AG10803 (cell line): ENCODE results near the gene ZNF513.

Experiments
- DNase-seq: peaks from one replicate; pipeline ENCODE4 v3.0.0; 2010; ENCODE audit warnings: low read depth
- H3K4me3 ChIP-seq: 2 replicates; pipeline ENCODE4 v1.5.1; 2011; ENCODE audit warnings: mild to moderate bottlenecking, low read length, control low read depth
- TF ChIP-seq, protein P1 (sequence below): conservative IDR thresholded peaks from 2 replicates; pipeline ENCODE4 v1.5.1; 2011; ENCODE audit warnings: mild to moderate bottlenecking, low read length, control low read depth, inconsistent platforms

The ZNF513 gene

DNA sequence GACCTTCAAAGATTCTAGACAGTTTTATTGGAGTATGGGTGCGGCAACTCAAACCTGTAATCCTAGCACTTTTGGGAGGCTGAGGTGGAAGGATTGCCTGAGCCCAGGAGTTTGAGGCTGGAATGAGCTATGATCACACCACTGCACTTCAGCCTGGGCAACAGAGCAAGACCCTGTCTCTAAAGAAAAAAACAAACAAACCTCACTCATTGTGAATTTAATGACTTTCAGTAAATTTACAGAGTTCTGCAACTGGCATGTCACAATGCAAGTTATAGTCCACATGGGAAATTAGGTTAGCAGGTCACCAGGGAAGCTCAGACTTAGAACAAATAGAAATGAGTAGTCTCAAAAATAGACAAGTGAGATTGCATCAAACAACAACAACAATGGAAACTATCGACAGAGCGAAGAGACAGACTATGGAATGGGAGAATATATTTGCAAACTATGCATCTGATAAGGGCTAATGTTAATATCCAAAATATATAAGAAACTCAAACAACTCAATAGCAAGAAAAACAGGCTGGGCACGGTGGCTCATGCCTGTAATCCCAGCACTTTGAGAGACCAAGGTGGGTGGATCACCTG is 41.2 kb upstream of the ZNF513 start:
- H3K4me3 ChIP-seq = no peak overlapping the region
- no peak for DNase-seq
- TF ChIP-seq, protein P1, sequence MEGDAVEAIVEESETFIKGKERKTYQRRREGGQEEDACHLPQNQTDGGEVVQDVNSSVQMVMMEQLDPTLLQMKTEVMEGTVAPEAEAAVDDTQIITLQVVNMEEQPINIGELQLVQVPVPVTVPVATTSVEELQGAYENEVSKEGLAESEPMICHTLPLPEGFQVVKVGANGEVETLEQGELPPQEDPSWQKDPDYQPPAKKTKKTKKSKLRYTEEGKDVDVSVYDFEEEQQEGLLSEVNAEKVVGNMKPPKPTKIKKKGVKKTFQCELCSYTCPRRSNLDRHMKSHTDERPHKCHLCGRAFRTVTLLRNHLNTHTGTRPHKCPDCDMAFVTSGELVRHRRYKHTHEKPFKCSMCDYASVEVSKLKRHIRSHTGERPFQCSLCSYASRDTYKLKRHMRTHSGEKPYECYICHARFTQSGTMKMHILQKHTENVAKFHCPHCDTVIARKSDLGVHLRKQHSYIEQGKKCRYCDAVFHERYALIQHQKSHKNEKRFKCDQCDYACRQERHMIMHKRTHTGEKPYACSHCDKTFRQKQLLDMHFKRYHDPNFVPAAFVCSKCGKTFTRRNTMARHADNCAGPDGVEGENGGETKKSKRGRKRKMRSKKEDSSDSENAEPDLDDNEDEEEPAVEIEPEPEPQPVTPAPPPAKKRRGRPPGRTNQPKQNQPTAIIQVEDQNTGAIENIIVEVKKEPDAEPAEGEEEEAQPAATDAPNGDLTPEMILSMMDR = no peak

DNA sequence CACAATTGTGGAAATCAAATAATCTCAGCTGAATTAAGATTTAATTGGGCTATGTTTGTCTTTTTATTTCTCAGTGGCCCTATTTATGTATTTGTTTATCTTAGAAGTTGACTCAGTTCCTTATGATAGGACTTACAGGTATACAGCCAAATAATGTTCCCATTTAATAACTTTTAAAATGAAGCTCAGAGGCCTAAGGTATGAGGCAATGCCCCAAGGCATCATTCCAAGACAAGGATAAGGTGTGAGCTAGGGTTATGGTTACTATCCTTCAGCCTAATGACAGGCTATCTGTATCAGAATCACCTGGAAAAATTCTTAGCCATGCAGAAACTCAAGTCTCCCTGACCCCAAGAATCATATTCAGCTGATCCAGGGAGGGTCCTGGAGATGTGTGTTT is 40.5 kb upstream of the ZNF513 start:
- TF ChIP-seq, protein P1 = no peak
- no peak for DNase-seq

DNA sequence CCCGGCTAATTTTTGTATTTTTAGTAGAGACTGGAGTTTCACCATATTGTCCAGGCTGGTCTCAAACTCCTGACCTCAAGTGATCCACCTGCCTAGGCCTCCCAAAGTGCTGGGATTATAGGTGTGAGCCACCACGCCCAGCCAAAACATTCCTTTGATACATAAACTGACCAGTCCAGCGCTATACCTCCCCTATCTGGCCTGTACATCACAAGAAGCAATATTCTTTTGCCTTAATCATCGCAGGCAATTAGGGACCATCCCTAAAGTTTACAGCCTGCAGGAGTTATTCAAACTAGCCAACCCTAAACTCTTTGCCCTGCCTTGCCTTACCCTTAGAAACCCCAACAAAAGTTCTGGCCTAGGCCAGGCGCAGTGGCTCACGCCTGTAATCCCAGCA is 35.6 kb upstream of the ZNF513 start:
- DNase-seq = no peak
- TF ChIP-seq, protein P1 = no peak
- H3K4me3 ChIP-seq = no peak overlapping the region

More for the DNA sequence above, 40.5 kb upstream of the ZNF513 start:
- no peak overlapping the region for H3K4me3 ChIP-seq

DNA sequence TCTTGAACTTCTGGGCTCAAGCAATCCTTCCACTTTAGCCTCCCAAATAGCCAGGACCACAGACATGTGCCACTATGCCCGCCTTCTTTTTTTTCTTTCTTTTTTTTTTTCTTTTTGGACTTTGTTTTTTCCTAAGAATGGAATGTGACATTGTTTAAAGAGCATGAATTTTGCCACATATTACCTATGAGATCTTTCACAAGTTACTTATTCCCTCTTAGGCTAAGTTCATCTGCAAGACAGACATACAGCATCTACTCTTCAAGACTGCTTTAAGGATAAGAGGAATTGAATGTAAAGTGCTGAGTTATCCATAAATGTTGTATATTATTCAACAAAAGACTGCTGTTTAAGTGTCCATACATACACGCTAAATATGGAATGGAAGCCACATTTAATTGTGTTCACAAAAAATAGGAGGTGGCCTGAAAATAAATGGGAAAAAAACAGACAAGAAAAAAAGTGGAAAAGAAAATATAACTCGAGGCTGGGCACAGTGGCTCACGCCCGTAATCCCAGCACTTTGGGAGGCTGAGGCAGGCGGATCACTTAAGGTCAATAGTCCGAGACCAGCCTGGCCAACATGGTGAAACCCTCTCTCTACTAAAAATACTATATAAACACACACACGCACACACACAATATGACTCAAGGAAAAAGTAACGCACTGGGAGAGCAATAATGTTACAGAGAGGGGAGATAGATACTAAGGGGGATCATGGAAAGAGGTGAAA is 32.1 kb upstream of the ZNF513 start:
- TF ChIP-seq, protein P1 = no peak
- H3K4me3 ChIP-seq = no peak overlapping the region
- DNase-seq = no peak

DNA sequence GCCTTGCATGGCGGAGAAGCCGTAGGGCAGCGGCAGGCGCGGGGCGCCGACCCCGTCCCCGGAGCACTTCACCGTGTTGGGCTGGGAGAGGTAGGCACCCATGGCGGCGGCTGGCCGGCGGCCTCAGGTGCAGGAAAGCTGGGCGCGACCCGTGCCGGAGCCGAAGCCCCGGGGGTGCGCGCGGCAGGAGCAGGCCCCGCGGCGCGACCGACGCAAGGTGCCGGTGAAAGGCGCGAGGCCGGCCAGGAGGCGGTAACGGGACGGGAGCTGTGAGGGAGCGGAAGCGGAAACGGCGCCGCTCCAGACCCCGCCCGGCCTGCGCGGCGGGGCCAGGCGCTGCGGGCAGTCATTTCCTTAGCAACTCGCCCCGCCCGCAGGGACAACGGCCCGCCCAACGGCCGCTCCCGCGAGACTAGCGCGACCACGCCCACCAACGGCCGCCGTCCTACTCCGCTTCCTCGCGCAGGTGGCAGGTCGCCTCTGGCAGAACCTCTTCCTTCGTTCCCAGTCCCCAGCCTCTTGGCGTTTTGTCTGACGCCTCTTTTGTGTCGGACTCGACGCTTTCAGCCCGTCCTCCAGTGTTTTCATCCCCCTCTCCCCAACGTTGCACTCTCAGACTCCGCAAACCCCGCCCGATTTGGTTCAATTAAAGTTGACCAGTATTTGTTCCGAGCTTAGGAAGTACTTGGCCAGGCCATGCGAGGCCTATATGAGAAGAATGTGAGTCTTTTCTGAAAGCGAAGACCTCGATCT is 29.0 kb upstream of the ZNF513 start, which contains the start of gene PPM1G:
Gene PPM1G, minus strand, starts transcription at position 271 of the 753 bp plus-strand sequence. Its CDS starts 169 bp downstream, at position 102.
- peak; percentile 89 for DNase-seq
- TF ChIP-seq, protein P1 = no peak
- H3K4me3 ChIP-seq = peak within 1 kb of the TSS; percentile 88

DNA sequence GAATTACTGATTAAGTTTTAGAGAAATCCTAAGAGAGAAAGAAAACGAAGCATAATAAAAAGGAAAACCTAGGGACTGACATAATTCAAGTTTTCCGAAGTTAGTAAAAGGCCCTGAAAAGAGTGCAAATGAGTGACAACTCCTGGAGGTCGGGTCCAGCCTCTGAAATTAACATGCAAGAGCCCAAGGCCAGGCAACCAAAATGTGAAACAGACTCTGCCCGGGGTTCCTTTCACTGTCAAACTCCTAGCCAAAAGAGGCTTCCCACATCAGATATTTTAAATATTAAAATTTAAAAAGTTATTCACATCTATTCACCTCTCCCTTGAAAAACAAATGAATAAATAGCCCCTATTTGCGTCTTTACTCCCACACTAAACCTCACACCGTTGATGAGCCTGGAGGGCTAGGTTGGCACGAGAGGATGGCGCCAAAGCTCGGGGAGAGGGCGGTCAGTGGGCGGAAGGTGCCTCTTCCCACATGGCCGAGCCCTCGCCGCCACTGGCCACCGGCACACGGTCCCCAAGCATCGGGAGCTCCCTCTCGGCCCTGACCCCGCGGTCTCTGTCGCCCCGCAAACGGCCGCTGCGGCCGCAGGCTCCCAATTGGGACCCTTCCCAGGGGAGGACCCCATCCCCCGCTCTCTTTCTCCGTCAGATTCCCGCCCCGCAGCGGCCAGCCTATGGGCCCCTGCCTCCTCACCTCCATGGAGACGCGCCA is 28.2 kb upstream of the ZNF513 start:
- DNase-seq = no peak
- TF ChIP-seq, protein P1 = no peak
- peak overlapping the region; percentile 88 for H3K4me3 ChIP-seq
